GM12891 (cell line): Measurements from ENCODE around the gene CDYL2.

Experiments
- PAX5 ChIP-seq: IDR thresholded peaks from 2 replicates; pipeline ENCODE4 v1.6.1; 2011; ENCODE audit warnings: low read length, moderate library complexity, mild to moderate bottlenecking; ENCODE audit not compliant: insufficient read depth, severe bottlenecking
- POLR2A ChIP-seq: IDR thresholded peaks from 2 replicates; pipeline ENCODE4 v1.6.1; 2011; ENCODE audit warnings: low read depth, low read length, control low read depth
- POLR2AphosphoS5 ChIP-seq: IDR thresholded peaks from 2 replicates; pipeline ENCODE4 v1.6.1; 2011; ENCODE audit warnings: low read depth, low read length, control low read depth
- SPI1 ChIP-seq: IDR thresholded peaks from 2 replicates; pipeline ENCODE4 v1.6.1; 2011; ENCODE audit warnings: low read depth, low read length, control low read depth
- TAF1 ChIP-seq: IDR thresholded peaks from 2 replicates; pipeline ENCODE4 v1.6.1; 2011; ENCODE audit warnings: low read depth, low read length, control low read depth

DNA sequence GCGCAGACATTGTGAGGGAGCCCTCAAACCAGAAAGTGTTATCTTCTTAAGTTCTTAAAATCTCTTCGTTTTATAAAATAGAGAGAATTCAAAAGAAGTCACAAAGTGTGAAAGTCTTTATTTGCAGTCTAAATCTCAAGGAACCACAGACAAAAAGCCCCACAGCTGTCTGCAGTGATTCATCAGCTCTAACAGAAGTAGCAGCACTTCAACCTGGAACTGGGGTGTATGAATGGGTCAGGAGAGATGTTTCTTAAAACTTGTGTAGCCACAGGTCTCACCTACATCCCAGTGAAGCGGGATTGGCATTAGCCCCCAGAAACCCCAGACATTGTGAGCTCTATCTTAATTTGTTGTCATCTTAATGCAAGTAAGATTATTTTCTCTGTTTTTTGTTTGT lies 61.1 kb downstream of the CDYL2 start:
- no peak for TF ChIP-seq POLR2AphosphoS5
- TF ChIP-seq TAF1, result no peak
- no peak for TF ChIP-seq SPI1
- TF ChIP-seq POLR2A, result no peak
- no peak for TF ChIP-seq PAX5
